ENCODE results near the gene ZNF580. TPM values are rescaled to one million over a fixed set of nuclear protein-coding genes. Genes with fewer than 3 reads are reported as not detected.

Gene ZNF580
- total RNA-seq, 1 donor from 2014 or later, result 10.4 TPM

DNA sequence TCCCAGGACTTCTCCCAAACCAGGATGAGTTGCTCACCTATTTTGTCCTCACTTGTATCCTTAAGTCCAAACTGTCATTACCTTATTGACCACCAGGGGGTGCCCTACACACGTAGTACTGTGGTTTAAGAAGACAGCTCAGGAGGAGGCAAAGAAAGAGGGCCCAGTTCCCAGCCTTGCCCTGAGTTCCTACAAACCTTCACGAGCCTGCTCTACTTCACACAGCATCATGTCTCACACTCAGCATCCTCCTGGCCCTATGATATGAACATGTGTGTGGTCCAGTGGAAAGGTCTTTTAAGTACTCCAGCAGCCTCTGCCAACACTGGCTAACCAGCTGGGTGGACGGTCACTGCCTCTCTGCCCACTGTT, 8.4 kb upstream of the ZNF580 start:
- TF ChIP-seq, protein P1, sequence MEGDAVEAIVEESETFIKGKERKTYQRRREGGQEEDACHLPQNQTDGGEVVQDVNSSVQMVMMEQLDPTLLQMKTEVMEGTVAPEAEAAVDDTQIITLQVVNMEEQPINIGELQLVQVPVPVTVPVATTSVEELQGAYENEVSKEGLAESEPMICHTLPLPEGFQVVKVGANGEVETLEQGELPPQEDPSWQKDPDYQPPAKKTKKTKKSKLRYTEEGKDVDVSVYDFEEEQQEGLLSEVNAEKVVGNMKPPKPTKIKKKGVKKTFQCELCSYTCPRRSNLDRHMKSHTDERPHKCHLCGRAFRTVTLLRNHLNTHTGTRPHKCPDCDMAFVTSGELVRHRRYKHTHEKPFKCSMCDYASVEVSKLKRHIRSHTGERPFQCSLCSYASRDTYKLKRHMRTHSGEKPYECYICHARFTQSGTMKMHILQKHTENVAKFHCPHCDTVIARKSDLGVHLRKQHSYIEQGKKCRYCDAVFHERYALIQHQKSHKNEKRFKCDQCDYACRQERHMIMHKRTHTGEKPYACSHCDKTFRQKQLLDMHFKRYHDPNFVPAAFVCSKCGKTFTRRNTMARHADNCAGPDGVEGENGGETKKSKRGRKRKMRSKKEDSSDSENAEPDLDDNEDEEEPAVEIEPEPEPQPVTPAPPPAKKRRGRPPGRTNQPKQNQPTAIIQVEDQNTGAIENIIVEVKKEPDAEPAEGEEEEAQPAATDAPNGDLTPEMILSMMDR (IDR thresholded peaks at IDR 0.05; ENCODE audit: insufficient read depth, low read length, poor library complexity, severe bottlenecking), result peak; percentile 80
- no peak overlapping the region for H3K4me3 ChIP-seq (ENCODE audit: low read depth, low read length)
- H3K36me3 ChIP-seq (ENCODE audit: control insufficient read depth, insufficient read depth, low read length), result no peaks in the 10 kb centered on the region
- no peaks in the 10 kb centered on the region for H3K27me3 ChIP-seq (ENCODE audit: control insufficient read depth, insufficient read depth, low read length)
- DNase-seq (ENCODE audit: low read depth), result peak; percentile 89

DNA sequence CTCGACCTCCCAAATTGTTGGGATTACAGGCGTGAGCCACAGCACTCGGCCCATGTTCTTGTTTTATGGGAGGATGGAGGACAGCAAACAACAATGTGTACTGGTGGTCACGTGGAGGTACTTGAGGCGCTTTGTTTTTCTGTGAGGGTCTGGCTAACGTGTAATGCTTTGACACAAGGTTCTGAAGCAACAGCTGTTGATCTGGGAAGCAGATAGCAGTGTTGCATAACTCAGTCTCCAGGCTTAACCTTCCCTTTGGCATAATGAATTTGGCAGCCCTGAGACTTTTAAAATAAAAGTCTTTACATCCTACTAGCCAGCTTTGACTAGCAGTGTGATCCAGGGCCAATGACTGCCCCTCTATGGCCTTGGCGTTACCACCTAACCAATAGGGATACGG, 6.9 kb upstream of the ZNF580 start:
- H3K4me3 ChIP-seq (ENCODE audit: low read depth, low read length), result no peak overlapping the region
- H3K36me3 ChIP-seq (ENCODE audit: control insufficient read depth, insufficient read depth, low read length), result no peaks in the 10 kb centered on the region
- TF ChIP-seq, protein P1 (IDR thresholded peaks at IDR 0.05; ENCODE audit: insufficient read depth, low read length, poor library complexity, severe bottlenecking), result no peak
- no peak for DNase-seq (ENCODE audit: low read depth)
- no peaks in the 10 kb centered on the region for H3K27me3 ChIP-seq (ENCODE audit: control insufficient read depth, insufficient read depth, low read length)

DNA sequence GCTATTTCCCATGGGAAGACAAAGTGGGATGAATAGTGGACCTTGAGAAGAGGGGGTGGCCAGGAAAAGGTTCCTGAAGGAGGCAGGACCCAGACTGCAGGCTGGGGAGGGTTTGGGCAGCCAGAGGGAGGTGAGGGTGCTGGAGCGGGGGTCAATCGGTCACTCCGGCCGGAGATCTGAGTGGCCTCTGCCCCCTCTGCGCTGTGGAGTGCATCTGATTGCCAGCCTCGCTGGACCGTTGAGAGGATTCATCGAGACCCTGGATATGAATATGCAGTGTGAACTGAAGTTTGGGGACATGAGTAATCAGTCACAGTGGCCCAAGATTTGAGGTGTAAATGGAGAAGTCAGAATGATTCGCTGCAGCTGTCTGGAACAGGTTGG, 5.5 kb upstream of the ZNF580 start:
- Histone ChIP-seq H3K27me3 (ENCODE audit: control insufficient read depth, insufficient read depth, low read length) (no peaks in the 10 kb centered on the region), H3K4me3 (ENCODE audit: low read depth, low read length) (peak overlapping the region; percentile 69), H3K36me3 (ENCODE audit: control insufficient read depth, insufficient read depth, low read length) (no peaks in the 10 kb centered on the region)
- no peak for DNase-seq (ENCODE audit: low read depth)
- TF ChIP-seq, protein P1 (IDR thresholded peaks at IDR 0.05; ENCODE audit: insufficient read depth, low read length, poor library complexity, severe bottlenecking), result no peak

DNA sequence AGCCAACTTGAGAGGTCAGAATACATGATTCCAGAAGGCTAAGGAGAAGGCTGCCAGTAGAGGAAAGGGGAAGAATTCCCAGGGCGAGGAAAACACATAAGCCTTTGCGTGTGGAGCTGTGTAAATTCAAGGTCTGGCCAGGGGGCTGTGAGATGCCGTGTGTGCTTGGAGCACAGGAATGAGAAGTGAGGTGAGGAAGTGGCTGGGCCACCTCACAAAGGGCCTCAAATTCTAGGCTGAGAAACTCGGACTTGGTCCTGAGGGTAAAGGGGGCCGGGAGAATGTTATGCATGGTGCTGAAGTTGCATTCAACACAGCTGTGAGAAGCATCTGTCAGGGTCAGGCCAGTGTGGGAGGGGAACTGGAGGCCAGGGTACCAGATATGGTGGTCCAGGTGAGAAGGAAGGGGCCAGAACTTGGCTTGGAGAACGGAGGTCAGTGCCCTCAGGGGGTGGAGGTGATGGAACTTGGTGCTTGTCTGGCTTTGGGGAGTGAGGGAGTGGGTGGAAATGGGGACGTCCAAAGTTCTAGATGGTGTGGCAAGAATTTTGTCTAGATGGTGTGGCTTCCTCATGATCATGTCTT, 4.9 kb upstream of the ZNF580 start:
- Histone ChIP-seq H3K4me3 (ENCODE audit: low read depth, low read length) (peak overlapping the region; percentile 69), H3K27me3 (ENCODE audit: control insufficient read depth, insufficient read depth, low read length) (no peaks in the 10 kb centered on the region), H3K36me3 (ENCODE audit: control insufficient read depth, insufficient read depth, low read length) (no peaks in the 10 kb centered on the region)
- no peak for DNase-seq (ENCODE audit: low read depth)
- TF ChIP-seq, protein P1 (IDR thresholded peaks at IDR 0.05; ENCODE audit: insufficient read depth, low read length, poor library complexity, severe bottlenecking), result no peak

DNA sequence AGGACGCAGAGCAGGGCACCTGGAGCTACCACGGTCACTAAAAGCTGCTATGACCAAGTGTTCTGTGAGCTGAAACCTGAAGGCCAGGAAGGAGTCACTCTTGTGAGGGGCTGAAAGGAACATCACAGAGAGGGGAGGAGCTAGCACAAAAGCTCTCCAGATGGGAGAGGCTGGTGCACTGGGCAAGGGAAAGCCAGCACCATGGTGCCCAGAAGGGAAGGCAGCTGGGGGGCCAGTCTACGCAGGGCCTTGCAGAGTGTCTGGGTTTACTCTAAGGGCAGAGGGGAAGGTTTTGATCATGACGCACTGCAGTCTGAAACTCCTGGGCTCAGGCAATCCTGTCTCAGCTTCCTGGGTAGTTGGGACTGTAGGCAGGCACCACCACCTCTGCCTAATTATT, 4.1 kb upstream of the ZNF580 start:
- no peak for DNase-seq (ENCODE audit: low read depth)
- H3K27me3 ChIP-seq (ENCODE audit: control insufficient read depth, insufficient read depth, low read length), result no peaks in the 10 kb centered on the region
- TF ChIP-seq, protein P1 (IDR thresholded peaks at IDR 0.05; ENCODE audit: insufficient read depth, low read length, poor library complexity, severe bottlenecking), result no peak
- H3K4me3 ChIP-seq (ENCODE audit: low read depth, low read length), result no peak overlapping the region
- H3K36me3 ChIP-seq (ENCODE audit: control insufficient read depth, insufficient read depth, low read length), result no peaks in the 10 kb centered on the region

DNA sequence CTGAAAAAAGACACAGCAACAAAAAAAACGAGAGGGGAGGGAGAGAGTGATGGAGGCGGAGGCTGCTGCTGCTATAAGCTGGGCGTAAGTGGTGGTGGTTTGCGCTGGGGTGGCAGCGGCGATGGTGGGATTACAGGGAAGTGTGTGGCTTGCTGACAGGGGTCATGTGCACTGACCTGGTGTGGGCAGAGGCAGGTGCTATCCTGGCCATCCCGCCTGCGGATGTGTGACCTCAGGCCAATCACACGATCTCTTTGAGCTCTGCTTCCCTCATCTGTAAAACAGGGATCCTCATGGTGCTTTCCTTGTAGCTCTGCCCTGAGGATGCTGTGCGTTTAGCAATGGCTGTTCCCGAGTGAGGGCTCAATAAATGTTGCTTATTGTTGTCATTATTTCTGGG, 3.3 kb upstream of the ZNF580 start:
- H3K4me3 ChIP-seq (ENCODE audit: low read depth, low read length), result no peak overlapping the region
- TF ChIP-seq, protein P1 (IDR thresholded peaks at IDR 0.05; ENCODE audit: insufficient read depth, low read length, poor library complexity, severe bottlenecking), result no peak
- DNase-seq (ENCODE audit: low read depth), result no peak
- H3K36me3 ChIP-seq (ENCODE audit: control insufficient read depth, insufficient read depth, low read length), result no peaks in the 10 kb centered on the region
- no peaks in the 10 kb centered on the region for H3K27me3 ChIP-seq (ENCODE audit: control insufficient read depth, insufficient read depth, low read length)
